Coronary artery (tissue), 2 donors: ENCODE measurements around the gene LASP1.

ENCODE experiments used
- DNase-seq: peaks from one replicate; pipeline ENCODE4 v3.0.0-alpha.2; 2017; ENCODE audit warnings: low spot score
- H3K27ac ChIP-seq, 2 donors: fragments of 200-600 bp; sonication (generic); one replicate each; pipeline ENCODE4 v1.5.1; 2016 to 2019
- H3K4me3 ChIP-seq: fragments of 200-600 bp; sonication (generic); 2 replicates; pipeline ENCODE4 v1.5.1; 2016; ENCODE audit warnings: mild to moderate bottlenecking, moderate library complexity
- TF ChIP-seq, protein P1 (sequence below): fragments of 200-600 bp; sonication (generic); IDR thresholded peaks from one replicate; pipeline ENCODE4 v1.5.1; 2019; ENCODE audit warnings: antibody characterized with exemption

The LASP1 gene

DNA sequence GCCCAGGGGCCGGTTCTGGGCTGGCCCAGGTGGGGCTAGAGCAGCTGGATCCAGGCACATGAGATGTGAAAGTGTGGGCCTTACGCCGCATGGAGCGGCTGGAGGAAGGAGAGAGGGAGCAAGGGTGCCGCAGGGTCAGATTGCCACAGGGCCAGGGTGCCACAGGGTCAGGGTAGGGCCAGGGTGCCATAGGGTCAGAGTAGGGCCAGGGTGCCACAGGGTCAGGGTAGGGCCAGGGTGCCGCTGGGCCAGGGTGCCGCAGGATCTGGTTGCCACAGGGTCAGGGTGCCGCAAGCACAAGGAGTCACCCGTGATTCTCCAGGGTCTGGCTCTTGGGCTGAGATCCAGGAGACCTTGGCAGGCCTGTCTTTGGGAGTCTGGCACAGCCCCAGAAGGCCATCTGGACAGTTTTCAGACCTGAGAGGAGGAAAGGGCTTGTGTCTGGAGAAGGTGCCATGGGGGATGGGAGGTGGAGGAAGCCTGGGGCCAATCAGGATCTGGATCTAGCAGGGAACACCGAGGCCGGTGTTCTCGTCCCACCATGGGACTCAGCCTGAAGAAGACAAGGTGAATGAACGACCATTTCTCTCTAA lies 42.5 kb downstream of the LASP1 start:
- DNase-seq, result peak; percentile 84
- TF ChIP-seq, protein P1, sequence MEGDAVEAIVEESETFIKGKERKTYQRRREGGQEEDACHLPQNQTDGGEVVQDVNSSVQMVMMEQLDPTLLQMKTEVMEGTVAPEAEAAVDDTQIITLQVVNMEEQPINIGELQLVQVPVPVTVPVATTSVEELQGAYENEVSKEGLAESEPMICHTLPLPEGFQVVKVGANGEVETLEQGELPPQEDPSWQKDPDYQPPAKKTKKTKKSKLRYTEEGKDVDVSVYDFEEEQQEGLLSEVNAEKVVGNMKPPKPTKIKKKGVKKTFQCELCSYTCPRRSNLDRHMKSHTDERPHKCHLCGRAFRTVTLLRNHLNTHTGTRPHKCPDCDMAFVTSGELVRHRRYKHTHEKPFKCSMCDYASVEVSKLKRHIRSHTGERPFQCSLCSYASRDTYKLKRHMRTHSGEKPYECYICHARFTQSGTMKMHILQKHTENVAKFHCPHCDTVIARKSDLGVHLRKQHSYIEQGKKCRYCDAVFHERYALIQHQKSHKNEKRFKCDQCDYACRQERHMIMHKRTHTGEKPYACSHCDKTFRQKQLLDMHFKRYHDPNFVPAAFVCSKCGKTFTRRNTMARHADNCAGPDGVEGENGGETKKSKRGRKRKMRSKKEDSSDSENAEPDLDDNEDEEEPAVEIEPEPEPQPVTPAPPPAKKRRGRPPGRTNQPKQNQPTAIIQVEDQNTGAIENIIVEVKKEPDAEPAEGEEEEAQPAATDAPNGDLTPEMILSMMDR, result no peak
- Histone ChIP-seq H3K4me3 (peak overlapping the region; percentile 50), H3K27ac (peak overlapping the region; percentile 49 to 87)

DNA sequence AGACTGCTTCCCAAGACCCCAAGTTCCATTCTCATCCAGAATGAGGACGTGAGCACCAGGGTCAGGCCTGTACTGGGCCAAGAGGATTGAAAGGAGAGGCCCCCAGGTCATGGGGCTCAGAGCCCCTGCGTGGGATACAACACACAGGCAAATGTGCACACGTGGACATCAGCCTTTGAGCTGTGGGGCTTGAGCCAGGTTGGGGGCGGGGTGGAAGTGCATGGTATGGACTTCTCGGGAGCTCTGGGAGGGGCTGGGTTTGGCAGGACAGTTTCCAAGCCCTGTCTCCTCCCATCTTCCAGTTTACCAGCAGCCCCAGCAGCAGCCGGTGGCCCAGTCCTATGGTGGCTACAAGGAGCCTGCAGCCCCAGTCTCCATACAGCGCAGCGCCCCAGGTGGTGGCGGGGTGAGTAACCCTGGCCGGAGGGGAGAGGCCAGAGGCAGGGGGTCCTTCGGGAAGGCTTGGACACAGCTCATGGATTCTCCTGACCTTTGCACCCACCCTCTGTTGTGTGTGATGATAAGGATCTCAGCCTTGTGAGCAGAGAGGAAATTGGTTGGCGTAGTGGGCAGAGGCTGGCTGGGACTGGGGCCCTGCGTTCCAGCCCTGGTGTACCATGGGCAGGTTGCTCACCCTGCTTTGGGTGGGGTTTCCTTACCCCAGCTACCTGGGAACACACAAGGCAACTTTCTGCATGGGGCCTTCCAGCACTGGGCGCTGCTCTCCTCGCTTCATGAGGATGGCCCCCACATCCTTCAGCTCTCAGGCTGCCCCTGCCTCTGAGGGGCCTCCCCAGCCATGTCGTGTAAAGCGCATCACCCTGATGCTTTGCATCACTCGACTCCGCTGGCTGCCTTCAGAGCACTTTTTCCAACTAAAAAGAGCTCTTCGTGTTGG lies 45.1 kb downstream of the LASP1 start:
- TF ChIP-seq, protein P1, result no peak
- peak; percentile 57 for DNase-seq

DNA sequence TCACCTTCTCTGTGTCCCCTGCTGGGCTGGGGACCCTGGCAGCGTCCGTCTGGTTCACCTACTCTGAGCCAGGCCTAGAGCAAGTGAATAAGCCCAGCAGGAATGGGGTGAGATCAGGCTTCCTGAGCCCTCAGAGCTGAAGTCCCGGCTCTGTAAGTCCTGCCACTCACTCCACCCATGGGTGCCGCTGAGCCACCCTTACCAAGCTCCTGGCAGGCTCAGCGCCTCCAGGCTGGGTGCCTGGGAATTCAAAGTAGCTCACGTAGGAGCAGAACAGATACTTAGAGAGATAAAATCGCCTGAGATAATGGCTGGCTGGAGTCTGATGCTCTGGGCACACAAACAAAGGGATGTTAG lies 45.8 kb downstream of the LASP1 start:
- TF ChIP-seq, protein P1, result no peak
- no peak for DNase-seq
- Histone ChIP-seq H3K4me3 (no peak overlapping the region), H3K27ac (peak overlapping the region in 1 of 2 donors; percentile 72)

More for the DNA sequence above, 45.1 kb downstream of the LASP1 start:
- H3K4me3 ChIP-seq, result no peak overlapping the region
- H3K27ac ChIP-seq, result peak overlapping the region in 1 of 2 donors; percentile 72

DNA sequence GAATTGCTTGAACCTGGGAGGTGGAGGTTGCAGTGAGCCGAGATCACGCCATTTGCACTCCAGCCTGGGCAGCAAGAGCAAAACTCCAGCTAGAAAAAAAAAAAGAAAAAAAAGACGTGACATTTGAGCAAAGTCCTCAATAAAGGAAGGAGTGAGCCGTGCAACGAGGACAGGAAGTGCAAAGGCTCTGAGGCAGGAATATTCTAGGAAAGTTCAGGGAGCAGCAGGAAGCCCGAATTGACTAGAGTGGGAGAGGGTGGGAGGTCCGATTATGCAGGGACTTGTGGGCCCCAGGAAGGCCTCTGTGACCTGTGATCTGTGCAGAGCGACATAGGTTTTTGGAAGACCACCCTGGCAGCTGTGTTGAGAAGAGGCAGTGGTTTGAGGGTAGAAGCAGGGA lies 46.9 kb downstream of the LASP1 start:
- no peak overlapping the region for H3K4me3 ChIP-seq
- TF ChIP-seq, protein P1, result no peak
- H3K27ac ChIP-seq, result peak overlapping the region in 1 of 2 donors; percentile 23
- DNase-seq, result peak; percentile 21

DNA sequence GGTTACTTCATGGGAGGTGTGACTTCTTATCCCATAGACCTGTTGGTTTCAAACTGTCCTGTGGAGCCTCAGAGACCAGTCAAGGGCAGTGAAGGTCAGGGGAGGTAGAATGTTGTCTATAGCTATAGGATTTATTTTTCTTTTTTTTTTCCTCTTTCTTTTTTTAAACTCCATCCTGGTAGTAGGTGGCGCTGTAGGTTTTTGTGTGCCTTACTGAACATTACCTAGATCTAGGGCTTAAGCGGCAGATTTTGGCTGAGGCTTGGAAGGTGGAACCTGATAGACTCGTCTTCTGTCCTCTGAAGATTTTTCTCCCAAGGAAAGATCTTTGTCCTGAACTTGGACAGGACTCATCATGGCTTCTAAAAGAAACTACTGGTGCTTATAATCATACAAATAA lies 47.4 kb downstream of the LASP1 start:
- TF ChIP-seq, protein P1, result no peak
- DNase-seq, result peak; percentile 5

DNA sequence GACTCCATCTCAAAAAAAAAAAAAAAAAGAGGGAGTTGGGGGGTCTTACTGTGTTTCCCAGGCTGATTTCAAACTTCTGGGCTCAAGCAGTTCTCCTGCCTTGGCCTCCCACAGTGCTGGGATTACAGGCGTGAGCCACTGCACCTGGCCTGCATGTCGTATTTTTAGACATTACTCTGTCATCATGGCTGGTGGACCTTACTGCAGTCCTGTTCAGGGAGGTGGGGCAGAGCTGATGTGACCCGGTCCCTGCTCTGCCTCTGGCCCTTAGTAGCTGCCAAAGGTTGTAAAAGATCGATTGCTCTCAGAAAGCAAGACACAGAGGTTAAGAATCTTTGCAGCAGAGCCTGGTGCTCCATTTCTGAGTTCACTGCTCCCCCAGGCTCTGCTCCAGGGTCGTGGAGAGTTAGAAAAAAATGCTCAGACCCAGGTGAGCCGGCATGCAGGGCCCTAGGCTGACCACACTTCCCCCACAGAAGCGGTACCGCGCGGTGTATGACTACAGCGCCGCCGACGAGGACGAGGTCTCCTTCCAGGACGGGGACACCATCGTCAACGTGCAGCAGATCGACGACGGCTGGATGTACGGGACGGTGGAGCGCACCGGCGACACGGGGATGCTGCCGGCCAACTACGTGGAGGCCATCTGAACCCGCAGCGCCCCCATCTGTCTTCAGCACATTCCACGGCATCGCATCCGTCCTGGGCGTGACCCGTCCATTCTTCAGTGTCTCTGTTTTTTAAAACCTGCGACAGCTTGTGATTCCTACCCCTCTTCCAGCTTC lies 48.5 kb downstream of the LASP1 start:
- DNase-seq, result peak; percentile 35
- Histone ChIP-seq H3K27ac (peak overlapping the region; percentile 79 to 90), H3K4me3 (no peak overlapping the region)
- TF ChIP-seq, protein P1, result no peak

More for the DNA sequence above, 47.4 kb downstream of the LASP1 start:
- Histone ChIP-seq H3K27ac (peak overlapping the region in 1 of 2 donors; percentile 23), H3K4me3 (no peak overlapping the region)
